Naive thymus-derived CD4-positive, alpha-beta T cell (primary cell): ENCODE results near the gene ROBO2. TPM values are rescaled to one million over a fixed set of nuclear protein-coding genes. Genes with fewer than 3 reads are reported as not detected.
A peak's percentile ranks its signal among the peaks of the same experiment; 100 is the strongest.

ENCODE experiments used
- ATAC-seq: fragments of 150-1000 bp; cut with Tn5 transposase; 2 replicates; pipeline ENCODE4 v1.10.0; 2021; ENCODE audit warnings: mild to moderate bottlenecking, moderate library complexity
- CTCF ChIA-PET: fragments of 350-600 bp; sonication (Branson Sonifier 250); formaldehyde crosslinking; loops from one replicate; lab custom pipeline; 2021; ENCODE audit warnings: antibody characterized with exemption; lab: Charles Lee
- POLR2A ChIA-PET: fragments of 350-600 bp; sonication (Branson Sonifier 250); formaldehyde crosslinking; loops from one replicate; lab custom pipeline; 2021; ENCODE audit warnings: antibody characterized with exemption, inconsistent platforms; lab: Charles Lee
- DNase-seq, 9 donors: peaks; one replicate each; pipeline versions ENCODE4 v3.0.0 to v3.0.0-alpha.2; 2020 to 2022; ENCODE audit warnings: mixed read lengths in 1 of 9
- H3K27ac ChIP-seq: one replicate; pipeline ENCODE4 v1.7.0; 2013; ENCODE audit warnings: mild to moderate bottlenecking, low read depth, low read length, moderate library complexity
- H3K27me3 ChIP-seq, 2 donors: one replicate each; pipeline ENCODE4 v1.7.0; 2013; ENCODE audit warnings: low read length in 2 of 2, mild to moderate bottlenecking in 2 of 2, moderate library complexity in 2 of 2; ENCODE audit not compliant: control insufficient read depth in 2 of 2, insufficient read depth in 2 of 2
- H3K36me3 ChIP-seq, 3 experiments: 1 replicate in 2 of 3; 2 replicates in 1 of 3; pipeline ENCODE4 v1.7.0; 2013; ENCODE audit warnings: low read length in 3 of 3, mild to moderate bottlenecking in 3 of 3, moderate library complexity in 1 of 3; ENCODE audit not compliant: insufficient read depth in 3 of 3, control insufficient read depth in 2 of 3
- H3K4me1 ChIP-seq, 2 donors: one replicate each; pipeline ENCODE4 v1.7.0; 2013; ENCODE audit warnings: low read length in 2 of 2, mild to moderate bottlenecking in 2 of 2, moderate library complexity in 1 of 2; ENCODE audit not compliant: control insufficient read depth in 2 of 2, insufficient read depth in 2 of 2
- H3K4me3 ChIP-seq: 2 replicates; pipeline ENCODE4 v1.7.0; 2013; ENCODE audit warnings: mild to moderate bottlenecking, low read length
- H3K9me3 ChIP-seq, 3 experiments: 1 replicate in 2 of 3; 2 replicates in 1 of 3; pipeline ENCODE4 v1.7.0; 2013; ENCODE audit warnings: low read length in 3 of 3; ENCODE audit not compliant: control insufficient read depth in 2 of 3
- H3K27ac Mint-ChIP-seq, 9 donors: one replicate each; pipeline ENCODE4 v1.8.0; 2020 to 2022; ENCODE audit warnings: mixed read lengths in 9 of 9, mild to moderate bottlenecking in 8 of 9, moderate library complexity in 5 of 9, inconsistent platforms in 2 of 9
- H3K27me3 Mint-ChIP-seq, 5 donors: one replicate each; pipeline ENCODE4 v1.8.0; 2021 to 2022; ENCODE audit warnings: mixed read lengths in 5 of 5, mild to moderate bottlenecking in 1 of 5
- H3K36me3 Mint-ChIP-seq, 5 donors: one replicate each; pipeline ENCODE4 v1.8.0; 2020 to 2022; ENCODE audit warnings: mixed read lengths in 5 of 5, mild to moderate bottlenecking in 3 of 5, inconsistent platforms in 1 of 5
- H3K4me1 Mint-ChIP-seq, 7 donors: one replicate each; pipeline ENCODE4 v1.8.0; 2020 to 2022; ENCODE audit warnings: mixed read lengths in 7 of 7, mild to moderate bottlenecking in 3 of 7, inconsistent platforms in 1 of 7
- H3K4me3 Mint-ChIP-seq, 10 donors: one replicate each; pipeline ENCODE4 v1.8.0; 2020 to 2022; ENCODE audit warnings: mild to moderate bottlenecking in 10 of 10, mixed read lengths in 10 of 10, moderate library complexity in 6 of 10, inconsistent platforms in 2 of 10
- H3K9me3 Mint-ChIP-seq, 11 donors: one replicate each; pipeline ENCODE4 v1.8.0; 2020 to 2022; ENCODE audit warnings: mixed read lengths in 11 of 11, mild to moderate bottlenecking in 4 of 11, inconsistent platforms in 1 of 11, moderate library complexity in 1 of 11
- intact Hi-C, 2 donors: fragments of 100-400 bp; cut with micrococcal nuclease; formaldehyde crosslinking; loops; one replicate each; pipeline ENCODE4 v1.15.1; 2023
- polyA plus RNA-seq, 2 donors: library from polyadenylated mRNA; unstranded; fragments of 300-500 nt; fragmentation: Illumina TruSeq; gene quantifications; one replicate each; pipeline ENCODE4 v1.2.3, GENCODE V29; 2021
- total RNA-seq, 6 experiments: library from RNA in 5 of 6; stranded (reverse) in 5 of 6; gene quantifications; 1 replicate in 5 of 6; 2 replicates in 1 of 6; pipeline ENCODE4 v1.2.3 and lab custom pipeline; 2021 to 2026

ROBO2 gene
- total and polyA plus RNA-seq, 7 experiments from 2014 or later: not detected

DNA sequence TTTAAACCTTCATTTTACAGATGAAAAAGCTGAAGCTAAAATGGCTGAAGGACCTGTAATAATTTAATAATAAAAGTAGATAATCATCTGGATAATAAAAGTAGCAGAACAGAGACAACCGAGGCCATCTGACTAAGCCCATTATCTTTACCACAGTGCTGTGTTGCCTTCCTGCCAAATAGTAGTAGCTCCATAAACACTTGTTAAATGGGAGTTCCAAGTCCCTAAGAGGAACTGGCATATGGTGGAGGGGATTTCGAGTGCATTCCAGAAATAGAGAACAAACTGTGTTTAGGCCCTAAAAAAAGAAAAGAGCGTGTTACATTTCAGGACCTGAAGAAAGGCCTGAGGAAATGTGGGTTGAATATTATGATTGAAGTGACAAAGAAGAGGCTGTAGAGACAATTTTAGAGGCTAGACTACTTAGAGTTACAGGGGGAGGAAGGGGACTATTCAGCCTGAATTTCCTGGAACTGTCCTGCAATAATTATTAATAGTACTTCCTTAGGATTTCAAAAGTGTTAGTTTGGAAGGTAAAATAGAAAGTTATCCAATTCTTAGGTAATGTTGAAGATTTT, 424.3 kb downstream of the ROBO2 start:
- ATAC-seq: no peak
- Mint-ChIP-seq H3K9me3 (peaks cover 3 to 30% (median 9%) of the 10 kb centered on the region in 11 donors), H3K27me3 (no peaks in the 10 kb centered on the region), H3K27ac (no peak overlapping the region), H3K36me3 (peaks cover 0 to 4% (median 0%) of the 10 kb centered on the region in 5 donors), H3K4me3 (no peak overlapping the region), H3K4me1 (no peaks in the 10 kb centered on the region)
- no peak overlapping the region for H3K4me3 ChIP-seq
- no peaks in the 10 kb centered on the region for H3K36me3 ChIP-seq
- CTCF ChIA-PET: no interaction called here
- H3K27ac ChIP-seq: no peak overlapping the region
- H3K27me3 ChIP-seq: no peaks in the 10 kb centered on the region
- no peak for DNase-seq
- no peaks in the 10 kb centered on the region for H3K9me3 ChIP-seq
- POLR2A ChIA-PET: no interaction called here
- intact Hi-C loops: no loop called here
- no peaks in the 10 kb centered on the region for H3K4me1 ChIP-seq

DNA sequence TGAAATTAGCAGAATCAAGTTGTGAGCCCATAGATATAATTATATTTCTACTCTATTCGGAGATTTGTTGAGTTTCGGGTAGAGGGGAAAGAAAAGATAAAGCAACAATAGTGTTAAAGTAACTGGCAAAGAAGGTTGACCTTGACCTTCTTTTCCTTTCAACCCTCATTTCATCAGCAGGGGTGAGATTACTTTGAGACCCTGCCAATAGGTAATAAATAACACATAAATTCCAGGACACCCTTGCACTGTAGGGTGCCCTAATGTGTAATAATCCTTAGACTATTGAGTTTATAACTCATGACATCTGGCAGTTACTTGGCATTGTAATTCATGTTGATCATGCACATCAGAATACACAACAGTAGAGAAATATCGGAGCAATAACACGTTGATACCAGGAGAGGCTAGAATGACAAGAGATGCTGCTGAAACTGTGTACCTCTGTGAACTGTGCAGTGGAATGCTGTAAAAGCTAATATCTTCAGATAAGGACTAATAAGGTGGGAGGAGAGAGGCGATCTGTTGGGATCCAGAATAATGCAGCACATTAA, 426.7 kb downstream of the ROBO2 start:
- Mint-ChIP-seq H3K27me3 (no peaks in the 10 kb centered on the region), H3K36me3 (peaks cover 0 to 4% (median 0%) of the 10 kb centered on the region in 5 donors), H3K27ac (peak overlapping the region in 1 of 9 donors; percentile 2), H3K4me1 (no peaks in the 10 kb centered on the region), H3K9me3 (peaks cover 0 to 21% (median 9%) of the 10 kb centered on the region in 11 donors), H3K4me3 (no peak overlapping the region)
- POLR2A ChIA-PET: no interaction called here
- Histone ChIP-seq H3K4me1 (no peaks in the 10 kb centered on the region), H3K9me3 (no peaks in the 10 kb centered on the region), H3K4me3 (no peak overlapping the region), H3K27me3 (no peaks in the 10 kb centered on the region), H3K36me3 (no peaks in the 10 kb centered on the region), H3K27ac (no peak overlapping the region)
- intact Hi-C loops: no loop called here
- ATAC-seq (no peak), DNase-seq (no peak)
- CTCF ChIA-PET: no interaction called here

DNA sequence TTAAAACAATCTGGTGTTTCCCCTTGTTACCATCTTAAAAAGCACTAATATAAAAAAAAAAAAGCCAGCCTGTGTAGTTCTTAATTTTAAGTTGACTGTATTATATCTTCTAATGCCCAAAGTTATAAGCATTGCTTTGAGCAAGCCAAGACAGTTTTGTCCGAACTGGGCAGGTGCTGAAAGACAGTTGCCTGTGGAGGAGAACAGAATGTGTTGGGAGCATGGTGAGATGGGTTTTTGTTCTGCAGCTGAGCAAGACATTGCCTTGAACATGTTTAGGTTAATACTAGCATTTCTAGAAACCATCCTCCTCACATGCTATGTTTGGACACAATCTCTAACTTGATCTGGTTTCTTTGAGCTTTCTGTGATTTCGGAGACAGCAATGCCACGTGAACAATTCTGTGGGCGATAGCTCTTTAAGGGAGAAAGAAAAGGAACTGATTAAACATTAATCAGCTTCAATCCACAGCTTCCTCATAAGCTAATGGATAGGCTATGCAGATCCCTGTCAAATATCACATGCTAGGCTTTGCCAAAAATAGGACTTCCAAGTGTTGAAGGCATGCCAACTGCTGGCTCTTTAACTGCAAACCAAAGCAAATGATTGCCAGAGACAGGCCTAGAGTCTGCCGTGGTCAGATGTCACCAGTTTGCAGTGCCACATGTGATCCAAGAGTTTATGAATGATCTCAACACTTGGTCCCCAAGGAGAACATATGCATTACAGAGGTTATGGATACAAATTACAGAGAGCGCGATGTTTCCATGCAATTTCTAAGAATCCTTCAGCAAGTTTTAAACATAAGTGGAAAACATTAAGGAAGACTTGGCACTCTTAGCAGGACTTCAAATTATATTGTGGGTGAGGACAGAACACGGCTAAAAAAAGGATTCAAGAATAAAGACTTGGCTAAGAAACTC, 428.1 kb downstream of the ROBO2 start:
- Mint-ChIP-seq H3K4me3 (no peak overlapping the region), H3K27me3 (no peaks in the 10 kb centered on the region), H3K9me3 (peaks cover under 1 to 21% (median 16%) of the 10 kb centered on the region in 11 donors), H3K36me3 (peaks cover 0 to 1% (median 0%) of the 10 kb centered on the region in 5 donors), H3K27ac (no peak overlapping the region), H3K4me1 (no peaks in the 10 kb centered on the region)
- Histone ChIP-seq H3K27me3 (no peaks in the 10 kb centered on the region), H3K4me3 (no peak overlapping the region), H3K4me1 (no peaks in the 10 kb centered on the region), H3K36me3 (no peaks in the 10 kb centered on the region), H3K27ac (no peak overlapping the region), H3K9me3 (no peaks in the 10 kb centered on the region)
- ChIA-PET POLR2A (no interaction called here), CTCF (no interaction called here)
- DNase-seq: no peak
- no peak for ATAC-seq
- intact Hi-C loops: no loop called here

DNA sequence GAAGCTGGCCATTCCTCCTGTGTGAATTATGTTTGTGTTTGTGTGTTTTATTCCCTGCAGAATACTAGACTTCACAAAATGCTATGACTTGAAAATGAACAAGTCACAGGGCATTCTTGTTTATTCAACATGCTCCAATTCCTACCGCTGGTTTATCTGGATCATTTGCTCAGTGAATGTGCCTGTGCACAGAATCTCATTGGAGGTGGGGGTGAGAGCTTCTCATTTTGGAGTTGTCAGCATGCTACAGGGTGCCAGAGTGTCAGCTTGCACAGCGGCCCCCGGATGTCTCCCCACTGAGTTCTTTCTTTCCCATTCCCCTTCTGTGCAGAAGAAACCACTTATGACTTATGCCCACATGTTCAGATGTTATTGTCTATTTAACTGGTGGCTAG, 428.7 kb downstream of the ROBO2 start:
- peaks cover 2 to 23% (median 16%) of the 10 kb centered on the region in 11 donors for H3K9me3 Mint-ChIP-seq

DNA sequence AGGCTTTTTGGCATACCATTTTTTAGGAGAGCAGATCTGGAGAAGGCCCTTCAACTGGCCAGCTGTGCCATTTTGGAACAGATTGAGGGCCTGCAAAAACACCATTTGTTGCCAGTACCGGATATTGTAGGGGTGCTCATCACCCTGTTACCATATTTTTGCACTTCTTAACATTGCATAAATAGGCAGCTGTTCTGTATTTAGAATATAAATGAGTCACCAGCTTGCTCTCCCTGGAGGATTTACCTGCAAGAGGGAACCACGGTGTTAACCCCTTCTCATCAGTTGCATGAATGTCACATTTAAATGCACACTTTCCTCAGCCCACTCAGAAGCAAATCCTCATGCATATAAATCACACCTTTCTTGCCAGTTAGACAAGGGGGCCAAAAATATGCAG, 435.6 kb downstream of the ROBO2 start:
- intact Hi-C loops: no loop called here
- H3K4me1 ChIP-seq: no peaks in the 10 kb centered on the region
- H3K4me3 ChIP-seq: no peak overlapping the region
- ChIA-PET CTCF (no interaction called here), POLR2A (no interaction called here)
- no peak for DNase-seq
- H3K36me3 ChIP-seq: no peaks in the 10 kb centered on the region
- Mint-ChIP-seq H3K27me3 (no peaks in the 10 kb centered on the region), H3K4me3 (no peak overlapping the region), H3K4me1 (no peaks in the 10 kb centered on the region), H3K36me3 (no peaks in the 10 kb centered on the region), H3K9me3 (peaks cover 0 to 37% (median 15%) of the 10 kb centered on the region in 11 donors), H3K27ac (no peak overlapping the region)
- no peak for ATAC-seq
- H3K9me3 ChIP-seq: peaks cover 0 to 5% (median 0%) of the 10 kb centered on the region in 3 experiments
- no peak overlapping the region for H3K27ac ChIP-seq
- H3K27me3 ChIP-seq: no peaks in the 10 kb centered on the region

More for the DNA sequence above, 428.7 kb downstream of the ROBO2 start:
- Mint-ChIP-seq H3K36me3 (no peaks in the 10 kb centered on the region), H3K27ac (no peak overlapping the region), H3K4me1 (no peaks in the 10 kb centered on the region), H3K4me3 (no peak overlapping the region), H3K27me3 (no peaks in the 10 kb centered on the region)
- H3K27ac ChIP-seq: no peak overlapping the region
- no peak for DNase-seq
- no peaks in the 10 kb centered on the region for H3K27me3 ChIP-seq
- intact Hi-C loops: no loop called here
- CTCF ChIA-PET: no interaction called here
- no peak for ATAC-seq
- POLR2A ChIA-PET: interaction anchor here (0.6 kb wide), 1 partner anchor 31 kb away, joined by 5 read pairs; no protein-coding TSS in a partner anchor
- H3K4me1 ChIP-seq: no peaks in the 10 kb centered on the region
- no peaks in the 10 kb centered on the region for H3K9me3 ChIP-seq
- no peak overlapping the region for H3K4me3 ChIP-seq
- no peaks in the 10 kb centered on the region for H3K36me3 ChIP-seq

DNA sequence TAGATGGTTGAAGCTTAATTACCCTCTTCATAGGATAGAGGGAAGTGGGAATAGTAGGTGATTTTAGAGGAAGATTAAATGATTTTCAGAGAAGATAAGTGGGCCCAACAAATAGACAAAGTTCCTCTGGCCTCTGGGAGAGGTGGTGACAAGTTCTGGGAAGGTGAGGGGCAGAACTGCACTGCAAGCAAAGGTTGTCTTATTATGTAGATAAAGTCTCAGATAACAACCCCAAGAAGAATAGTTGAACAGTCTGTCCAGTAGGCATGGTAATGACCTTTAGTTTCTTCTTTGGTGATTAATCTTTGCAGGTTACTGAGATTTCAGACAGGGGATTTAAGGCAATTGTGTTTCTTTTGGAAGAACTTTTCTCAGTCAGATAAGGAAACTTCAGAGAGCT, 439.1 kb downstream of the ROBO2 start:
- ChIA-PET POLR2A (no interaction called here), CTCF (no interaction called here)
- H3K4me1 ChIP-seq: no peaks in the 10 kb centered on the region
- Mint-ChIP-seq H3K9me3 (peaks cover 0 to 22% (median 8%) of the 10 kb centered on the region in 11 donors), H3K27me3 (no peaks in the 10 kb centered on the region), H3K36me3 (no peaks in the 10 kb centered on the region), H3K27ac (no peak overlapping the region), H3K4me3 (no peak overlapping the region), H3K4me1 (no peaks in the 10 kb centered on the region)
- no peaks in the 10 kb centered on the region for H3K36me3 ChIP-seq
- no peak for ATAC-seq
- DNase-seq: no peak
- H3K9me3 ChIP-seq: peaks cover 0 to 5% (median 0%) of the 10 kb centered on the region in 3 experiments
- H3K27me3 ChIP-seq: no peaks in the 10 kb centered on the region
- H3K27ac ChIP-seq: no peak overlapping the region
- intact Hi-C loops: no loop called here
- H3K4me3 ChIP-seq: no peak overlapping the region
